CD4-positive, alpha-beta memory T cell (primary cell): ENCODE measurements around the gene CBX2. TPM values are rescaled to one million over a fixed set of nuclear protein-coding genes. Genes with fewer than 3 reads are reported as not detected.

ENCODE experiments used
- CTCF ChIA-PET: fragments of 350-600 bp; sonication (Branson Sonifier 250); formaldehyde crosslinking; loops from one replicate; lab custom pipeline; 2021; ENCODE audit warnings: inconsistent platforms; ENCODE audit not compliant: partially characterized antibody; lab: Charles Lee
- POLR2A ChIA-PET: fragments of 350-600 bp; sonication (Branson Sonifier 250); formaldehyde crosslinking; loops from one replicate; lab custom pipeline; 2021; ENCODE audit not compliant: partially characterized antibody; lab: Charles Lee
- DNase-seq, 5 donors: peaks; one replicate each; pipeline versions ENCODE4 v3.0.0 to v3.0.0-alpha.2; 2020 to 2022; ENCODE audit warnings: mixed read lengths in 1 of 5
- H3K27ac ChIP-seq: one replicate; pipeline ENCODE4 v1.7.0; 2013; ENCODE audit warnings: low read depth, low read length
- H3K27me3 ChIP-seq: 2 replicates; pipeline ENCODE4 v1.7.0; 2013; ENCODE audit warnings: mild to moderate bottlenecking, low read length, moderate library complexity; ENCODE audit not compliant: insufficient read depth
- H3K36me3 ChIP-seq: 2 replicates; pipeline ENCODE4 v1.7.0; 2013; ENCODE audit warnings: mild to moderate bottlenecking, low read length, moderate library complexity; ENCODE audit not compliant: insufficient read depth
- H3K4me1 ChIP-seq: 2 replicates; pipeline ENCODE4 v1.7.0; 2013; ENCODE audit warnings: mild to moderate bottlenecking, low read length, moderate library complexity; ENCODE audit not compliant: insufficient read depth
- H3K4me3 ChIP-seq, 2 donors: one replicate each; pipeline ENCODE4 v1.7.0; 2013; ENCODE audit warnings: low read length in 2 of 2, mild to moderate bottlenecking in 1 of 2
- H3K9me3 ChIP-seq, 2 donors: one replicate each; pipeline ENCODE4 v1.7.0; 2013; ENCODE audit warnings: low read length in 2 of 2, control low read depth in 1 of 2; ENCODE audit not compliant: control insufficient read depth in 1 of 2
- H3K27ac Mint-ChIP-seq, 7 donors: one replicate each; pipeline ENCODE4 v1.8.0; 2020 to 2021; ENCODE audit warnings: mixed read lengths in 7 of 7, mild to moderate bottlenecking in 6 of 7, inconsistent platforms in 3 of 7, moderate library complexity in 3 of 7
- H3K27me3 Mint-ChIP-seq, 2 donors: one replicate each; pipeline ENCODE4 v1.8.0; 2020 to 2021; ENCODE audit warnings: mixed read lengths in 2 of 2
- H3K36me3 Mint-ChIP-seq, 2 donors: one replicate each; pipeline ENCODE4 v1.8.0; 2020 to 2021; ENCODE audit warnings: mixed read lengths in 2 of 2, inconsistent platforms in 1 of 2, mild to moderate bottlenecking in 1 of 2
- H3K4me1 Mint-ChIP-seq, 4 donors: one replicate each; pipeline ENCODE4 v1.8.0; 2020 to 2021; ENCODE audit warnings: mixed read lengths in 4 of 4, mild to moderate bottlenecking in 1 of 4
- H3K4me3 Mint-ChIP-seq, 8 donors: one replicate each; pipeline ENCODE4 v1.8.0; 2020 to 2021; ENCODE audit warnings: mixed read lengths in 8 of 8, mild to moderate bottlenecking in 7 of 8, moderate library complexity in 6 of 8, inconsistent platforms in 3 of 8
- H3K9me3 Mint-ChIP-seq, 8 donors: one replicate each; pipeline ENCODE4 v1.8.0; 2020 to 2021; ENCODE audit warnings: mixed read lengths in 8 of 8, mild to moderate bottlenecking in 5 of 8, inconsistent platforms in 3 of 8, moderate library complexity in 1 of 8
- intact Hi-C: fragments of 100-400 bp; cut with micrococcal nuclease; formaldehyde crosslinking; loops from one replicate; pipeline ENCODE4 v1.15.1; 2023
- polyA plus RNA-seq, 2 donors: library from polyadenylated mRNA; unstranded; fragments of 300-500 nt; fragmentation: Illumina TruSeq; gene quantifications; one replicate each; pipeline ENCODE4 v1.2.3, GENCODE V29; 2021
- total RNA-seq, 2 experiments: library from RNA; stranded (reverse); gene quantifications; one replicate each; pipeline ENCODE4 v1.2.3, GENCODE V29; 2021

CBX2 gene
- total and polyA plus RNA-seq, 4 experiments from 2014 or later, result 0.06 to 0.44 TPM; not detected in 2

GRCh38 chr17:79824893-79825579 lies 47.1 kb downstream of the CBX2 start:
- H3K27ac Mint-ChIP-seq, result no peak overlapping the region
- H3K36me3 Mint-ChIP-seq, result no peaks in the 10 kb centered on the region
- Histone ChIP-seq H3K9me3 (no peaks in the 10 kb centered on the region), H3K4me1 (peaks cover 14% of the 10 kb centered on the region), H3K36me3 (no peaks in the 10 kb centered on the region), H3K4me3 (no peak overlapping the region), H3K27ac (no peak overlapping the region), H3K27me3 (no peaks in the 10 kb centered on the region)
- H3K27me3 Mint-ChIP-seq, result peaks cover 1 to 5% of the 10 kb centered on the region in 2 donors
- DNase-seq, result no peak
- ChIA-PET POLR2A (interaction anchor here (0.9 to 2.3 kb wide), 3 partner anchors 11 to 28 kb away, joined by 3 to 8 read pairs (median 3); partner anchors contain the start of genes CBX4 and CBX8), CTCF (interaction anchor here (1.2 to 1.3 kb wide), 2 partner anchors 10 to 36 kb away, joined by 5 to 7 read pairs; no protein-coding TSS in a partner anchor)
- intact Hi-C loops, result no loop called here
- peaks cover 0 to 2% (median 0%) of the 10 kb centered on the region in 8 donors for H3K9me3 Mint-ChIP-seq
- peaks cover 6 to 16% (median 11%) of the 10 kb centered on the region in 4 donors for H3K4me1 Mint-ChIP-seq
- H3K4me3 Mint-ChIP-seq, result no peak overlapping the region

- Mint-ChIP-seq H3K27ac (no peak overlapping the region), H3K4me1 (peaks cover 6 to 16% (median 11%) of the 10 kb centered on the region in 4 donors), H3K4me3 (no peak overlapping the region), H3K9me3 (peaks cover 0 to 2% (median 0%) of the 10 kb centered on the region in 8 donors), H3K36me3 (no peaks in the 10 kb centered on the region), H3K27me3 (peaks cover 0 to 5% of the 10 kb centered on the region in 2 donors)
- DNase-seq, result no peak
- Histone ChIP-seq H3K4me3 (no peak overlapping the region), H3K27me3 (no peaks in the 10 kb centered on the region), H3K36me3 (no peaks in the 10 kb centered on the region), H3K9me3 (no peaks in the 10 kb centered on the region), H3K4me1 (peaks cover 14% of the 10 kb centered on the region), H3K27ac (no peak overlapping the region)
- CTCF ChIA-PET, result interaction anchor here (1.3 kb wide), 1 partner anchor 10 kb away, joined by 7 read pairs; no protein-coding TSS in a partner anchor
- POLR2A ChIA-PET, result interaction anchor here (0.9 to 2.3 kb wide), 3 partner anchors 10 to 29 kb away, joined by 3 to 8 read pairs (median 3); partner anchors contain the start of genes CBX4 and CBX8
- intact Hi-C loops, result no loop called here
These were observed 47.6 kb downstream of the CBX2 start for GRCh38 chr17:79825580-79825921.

- Mint-ChIP-seq H3K4me1 (peaks cover 6 to 16% (median 12%) of the 10 kb centered on the region in 4 donors), H3K36me3 (no peaks in the 10 kb centered on the region), H3K27ac (peak overlapping the region in 1 of 7 donors; percentile 14), H3K27me3 (peaks cover 0 to 5% of the 10 kb centered on the region in 2 donors), H3K4me3 (no peak overlapping the region), H3K9me3 (peaks cover 0 to 2% (median 0%) of the 10 kb centered on the region in 8 donors)
- H3K27me3 ChIP-seq, result no peaks in the 10 kb centered on the region
- intact Hi-C loops, result no loop called here
- no peaks in the 10 kb centered on the region for H3K36me3 ChIP-seq
- CTCF ChIA-PET, result no interaction called here
- no peaks in the 10 kb centered on the region for H3K9me3 ChIP-seq
- DNase-seq, result no peak
- H3K4me3 ChIP-seq, result no peak overlapping the region
- no peak overlapping the region for H3K27ac ChIP-seq
- H3K4me1 ChIP-seq, result peaks cover 21% of the 10 kb centered on the region
- POLR2A ChIA-PET, result interaction anchor here (1.2 to 2.3 kb wide), 2 partner anchors 13 to 29 kb away, joined by 3 to 8 read pairs; partner anchors contain the start of genes CBX4 and CBX8
These were observed 48.3 kb downstream of the CBX2 start for GRCh38 chr17:79826204-79826680.

GRCh38 chr17:79826841-79827578 lies 49.1 kb downstream of the CBX2 start:
- Mint-ChIP-seq H3K4me1 (peaks cover 7 to 17% (median 13%) of the 10 kb centered on the region in 4 donors), H3K27me3 (peaks cover 0 to 5% of the 10 kb centered on the region in 2 donors), H3K36me3 (no peaks in the 10 kb centered on the region), H3K4me3 (no peak overlapping the region), H3K27ac (peak overlapping the region in 1 of 7 donors; percentile 14), H3K9me3 (peaks cover 0 to 2% (median 0%) of the 10 kb centered on the region in 8 donors)
- ChIA-PET POLR2A (no interaction called here), CTCF (no interaction called here)
- no peak for DNase-seq
- H3K27me3 ChIP-seq, result no peaks in the 10 kb centered on the region
- no peak overlapping the region for H3K4me3 ChIP-seq
- H3K9me3 ChIP-seq, result no peaks in the 10 kb centered on the region
- intact Hi-C loops, result no loop called here
- no peaks in the 10 kb centered on the region for H3K36me3 ChIP-seq
- peaks cover 23% of the 10 kb centered on the region for H3K4me1 ChIP-seq
- no peak overlapping the region for H3K27ac ChIP-seq

GRCh38 chr17:79829004-79829403 lies 51.1 kb downstream of the CBX2 start:
- Mint-ChIP-seq H3K27me3 (peaks cover 0 to 2% of the 10 kb centered on the region in 2 donors), H3K9me3 (peaks cover 0 to 2% (median 0%) of the 10 kb centered on the region in 8 donors), H3K4me1 (peaks cover 10 to 24% (median 19%) of the 10 kb centered on the region in 4 donors), H3K27ac (peak overlapping the region in 2 of 7 donors; percentile 32 to 64), H3K36me3 (peaks cover 3 to 8% of the 10 kb centered on the region in 2 donors), H3K4me3 (peak overlapping the region in 1 of 8 donors; percentile 5)
- CTCF ChIA-PET, result interaction anchor here (1.5 kb wide), 1 partner anchor 12 kb away, joined by 5 read pairs; no protein-coding TSS in a partner anchor
- Histone ChIP-seq H3K4me1 (peaks cover 27% of the 10 kb centered on the region), H3K27me3 (no peaks in the 10 kb centered on the region), H3K9me3 (no peaks in the 10 kb centered on the region), H3K36me3 (peaks cover 6% of the 10 kb centered on the region), H3K4me3 (no peak overlapping the region), H3K27ac (no peak overlapping the region)
- intact Hi-C loops, result no loop called here
- no peak for DNase-seq
- POLR2A ChIA-PET, result interaction anchor here (0.9 to 1.1 kb wide), 2 partner anchors 11 to 17 kb away, joined by 3 to 4 read pairs; no protein-coding TSS in a partner anchor

GRCh38 chr17:79829457-79829856 lies 51.5 kb downstream of the CBX2 start:
- no peak for DNase-seq
- Histone ChIP-seq H3K4me1 (peaks cover 27% of the 10 kb centered on the region), H3K27ac (no peak overlapping the region), H3K9me3 (no peaks in the 10 kb centered on the region), H3K36me3 (peaks cover 7% of the 10 kb centered on the region), H3K27me3 (no peaks in the 10 kb centered on the region), H3K4me3 (no peak overlapping the region)
- Mint-ChIP-seq H3K36me3 (peaks cover 3 to 8% of the 10 kb centered on the region in 2 donors), H3K9me3 (peaks cover 0 to 2% (median 0%) of the 10 kb centered on the region in 8 donors), H3K27ac (peak overlapping the region in 1 of 7 donors; percentile 24), H3K4me3 (peak overlapping the region in 1 of 8 donors; percentile 5), H3K27me3 (peaks cover 0 to 2% of the 10 kb centered on the region in 2 donors), H3K4me1 (peaks cover 10 to 24% (median 19%) of the 10 kb centered on the region in 4 donors)
- ChIA-PET CTCF (interaction anchor here (1.5 kb wide), 1 partner anchor 11 kb away, joined by 5 read pairs; no protein-coding TSS in a partner anchor), POLR2A (interaction anchor here (1.1 to 16.4 kb wide), 2 partner anchors 11 to 23 kb away, joined by 4 to 503 read pairs; partner anchors contain the start of gene CBX8)
- intact Hi-C loops, result no loop called here
